Calu3 (cell line): ENCODE data around the gene ENG. TPM values are rescaled to one million over a fixed set of nuclear protein-coding genes. Genes with fewer than 3 reads are reported as not detected.

Experiments
- BruUV-seq: library from RNA; stranded (reverse); fragments of 400-500 nt; replicated peaks from 2 replicates; lab custom pipeline; 2021; lab: Mats Ljungman, UMichigan
- CTCF ChIA-PET: fragments of 300-600 bp; sonication (Branson Sonifier 250); formaldehyde crosslinking; loops from one replicate; lab custom pipeline; 2022; ENCODE audit warnings: antibody characterized with exemption; lab: Charles Lee
- DNase-seq: peaks from one replicate; pipeline ENCODE4 v3.0.0; 2022
- H3K27ac Mint-ChIP-seq: one replicate; pipeline ENCODE4 v1.8.0; 2022; ENCODE audit warnings: mixed read lengths; ENCODE audit not compliant: unreplicated experiment
- H3K27me3 Mint-ChIP-seq: one replicate; pipeline ENCODE4 v1.8.0; 2022; ENCODE audit warnings: mixed read lengths; ENCODE audit not compliant: unreplicated experiment
- H3K36me3 Mint-ChIP-seq: one replicate; pipeline ENCODE4 v1.8.0; 2022; ENCODE audit warnings: mild to moderate bottlenecking, moderate library complexity, mixed read lengths; ENCODE audit not compliant: insufficient read depth, unreplicated experiment
- H3K4me1 Mint-ChIP-seq: one replicate; pipeline ENCODE4 v1.8.0; 2022; ENCODE audit warnings: mild to moderate bottlenecking, low read depth, mixed read lengths; ENCODE audit not compliant: unreplicated experiment
- H3K4me3 Mint-ChIP-seq: one replicate; pipeline ENCODE4 v1.8.0; 2022; ENCODE audit warnings: mild to moderate bottlenecking, low read depth, moderate library complexity, mixed read lengths; ENCODE audit not compliant: unreplicated experiment
- H3K9me3 Mint-ChIP-seq: one replicate; pipeline ENCODE4 v1.8.0; 2022; ENCODE audit warnings: low read depth, mixed read lengths; ENCODE audit not compliant: unreplicated experiment
- intact Hi-C: fragments of 100-400 bp; cut with micrococcal nuclease; formaldehyde crosslinking; loops from one replicate; pipeline ENCODE4 v1.10.0; 2022; ENCODE audit not compliant: unreplicated experiment
- total RNA-seq: library from RNA; stranded (reverse); gene quantifications from 2 replicates; pipeline ENCODE4 v1.2.3, GENCODE V29; 2022
- TF ChIP-seq, protein P1 (sequence below): fragments of 200-600 bp; IDR thresholded peaks from one replicate; pipeline ENCODE4 v1.8.0; 2022; ENCODE audit warnings: antibody characterized with exemption; ENCODE audit not compliant: unreplicated experiment

The ENG gene
- total RNA-seq, 1 experiment from 2014 or later: not detected

DNA sequence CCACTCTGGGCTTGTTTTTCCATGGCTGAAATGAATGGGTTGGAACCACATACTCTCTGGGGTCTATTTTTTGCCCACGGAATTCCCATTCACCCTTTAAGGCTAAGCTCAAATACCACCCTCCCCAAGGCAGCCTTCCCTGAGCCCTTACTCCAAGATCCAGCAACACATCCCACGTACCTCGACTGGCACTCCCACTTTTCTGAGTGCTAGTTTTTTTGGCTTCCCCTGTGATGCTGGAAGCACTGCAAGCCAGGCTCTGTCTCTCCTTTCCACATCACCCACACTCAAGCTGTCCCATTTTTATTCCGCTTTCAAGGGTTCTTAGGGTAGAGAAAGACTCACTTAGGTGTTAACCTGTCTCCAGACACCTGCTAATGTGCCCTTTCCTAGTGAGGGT is 38.9 kb upstream of the ENG start:
- Mint-ChIP-seq H3K4me1 (no peaks in the 10 kb centered on the region), H3K4me3 (no peak overlapping the region), H3K36me3 (peaks cover 16% of the 10 kb centered on the region), H3K27ac (no peak overlapping the region), H3K27me3 (no peaks in the 10 kb centered on the region), H3K9me3 (peaks cover 3% of the 10 kb centered on the region)
- no TSS peak for BruUV-seq
- intact Hi-C loops: no loop called here
- CTCF ChIA-PET: no interaction called here
- DNase-seq: no peak
- TF ChIP-seq, protein P1, sequence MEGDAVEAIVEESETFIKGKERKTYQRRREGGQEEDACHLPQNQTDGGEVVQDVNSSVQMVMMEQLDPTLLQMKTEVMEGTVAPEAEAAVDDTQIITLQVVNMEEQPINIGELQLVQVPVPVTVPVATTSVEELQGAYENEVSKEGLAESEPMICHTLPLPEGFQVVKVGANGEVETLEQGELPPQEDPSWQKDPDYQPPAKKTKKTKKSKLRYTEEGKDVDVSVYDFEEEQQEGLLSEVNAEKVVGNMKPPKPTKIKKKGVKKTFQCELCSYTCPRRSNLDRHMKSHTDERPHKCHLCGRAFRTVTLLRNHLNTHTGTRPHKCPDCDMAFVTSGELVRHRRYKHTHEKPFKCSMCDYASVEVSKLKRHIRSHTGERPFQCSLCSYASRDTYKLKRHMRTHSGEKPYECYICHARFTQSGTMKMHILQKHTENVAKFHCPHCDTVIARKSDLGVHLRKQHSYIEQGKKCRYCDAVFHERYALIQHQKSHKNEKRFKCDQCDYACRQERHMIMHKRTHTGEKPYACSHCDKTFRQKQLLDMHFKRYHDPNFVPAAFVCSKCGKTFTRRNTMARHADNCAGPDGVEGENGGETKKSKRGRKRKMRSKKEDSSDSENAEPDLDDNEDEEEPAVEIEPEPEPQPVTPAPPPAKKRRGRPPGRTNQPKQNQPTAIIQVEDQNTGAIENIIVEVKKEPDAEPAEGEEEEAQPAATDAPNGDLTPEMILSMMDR: no peak

DNA sequence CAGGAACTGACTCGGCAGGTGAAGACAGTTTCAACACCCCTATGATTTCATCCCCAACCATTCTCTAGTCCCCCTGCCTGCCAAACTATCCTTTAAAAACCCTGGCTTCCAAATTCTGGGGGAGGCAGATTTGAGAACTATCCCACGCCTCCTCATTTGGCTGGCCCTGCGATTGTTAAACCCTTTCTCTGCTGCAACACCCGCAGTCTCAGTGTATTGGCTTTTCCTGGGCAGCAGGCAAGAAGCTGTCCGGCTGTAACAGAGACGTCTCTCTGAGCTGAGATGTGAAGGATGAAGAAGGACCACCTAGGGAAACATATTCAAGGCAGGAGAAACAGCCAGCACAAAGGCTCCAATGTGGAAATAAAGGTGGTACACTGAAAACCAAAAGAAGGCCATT is 38.4 kb upstream of the ENG start:
- Mint-ChIP-seq H3K9me3 (peaks cover 3% of the 10 kb centered on the region), H3K27me3 (no peaks in the 10 kb centered on the region), H3K4me3 (no peak overlapping the region), H3K36me3 (peaks cover 13% of the 10 kb centered on the region), H3K27ac (no peak overlapping the region), H3K4me1 (no peaks in the 10 kb centered on the region)
- intact Hi-C loops: no loop called here
- DNase-seq: no peak
- CTCF ChIA-PET: no interaction called here
- TF ChIP-seq, protein P1: no peak
- BruUV-seq: no TSS peak

DNA sequence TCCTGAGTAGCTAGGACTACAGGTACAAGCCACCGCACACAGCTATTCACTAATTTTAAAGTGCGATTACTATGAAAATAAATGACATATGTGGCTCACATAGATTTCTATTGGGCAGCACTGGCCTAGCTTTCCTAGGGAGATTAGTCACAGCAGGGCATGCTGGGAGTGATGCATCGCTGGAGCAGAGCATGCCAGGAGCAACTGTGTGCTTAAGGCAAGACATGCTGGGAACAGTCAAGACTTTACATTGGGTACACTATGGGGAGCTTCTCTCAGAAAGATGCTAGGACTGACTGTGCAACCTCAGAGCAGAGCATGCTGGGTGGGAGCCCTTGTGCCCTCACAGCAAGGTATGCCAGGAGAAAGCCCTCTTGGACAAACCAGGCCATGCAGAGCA is 35.6 kb upstream of the ENG start:
- TF ChIP-seq, protein P1: no peak
- no TSS peak for BruUV-seq
- H3K9me3 Mint-ChIP-seq: peaks cover 3% of the 10 kb centered on the region
- H3K27ac Mint-ChIP-seq: no peak overlapping the region
- no peaks in the 10 kb centered on the region for H3K4me1 Mint-ChIP-seq
- intact Hi-C loops: no loop called here
- no peak for DNase-seq
- no peaks in the 10 kb centered on the region for H3K27me3 Mint-ChIP-seq
- H3K36me3 Mint-ChIP-seq: peaks cover 15% of the 10 kb centered on the region
- H3K4me3 Mint-ChIP-seq: no peak overlapping the region
- CTCF ChIA-PET: interaction anchor here (0.5 to 0.8 kb wide), 2 partner anchors 13 to 76 kb away, joined by 3 to 4 read pairs; no protein-coding TSS in a partner anchor

DNA sequence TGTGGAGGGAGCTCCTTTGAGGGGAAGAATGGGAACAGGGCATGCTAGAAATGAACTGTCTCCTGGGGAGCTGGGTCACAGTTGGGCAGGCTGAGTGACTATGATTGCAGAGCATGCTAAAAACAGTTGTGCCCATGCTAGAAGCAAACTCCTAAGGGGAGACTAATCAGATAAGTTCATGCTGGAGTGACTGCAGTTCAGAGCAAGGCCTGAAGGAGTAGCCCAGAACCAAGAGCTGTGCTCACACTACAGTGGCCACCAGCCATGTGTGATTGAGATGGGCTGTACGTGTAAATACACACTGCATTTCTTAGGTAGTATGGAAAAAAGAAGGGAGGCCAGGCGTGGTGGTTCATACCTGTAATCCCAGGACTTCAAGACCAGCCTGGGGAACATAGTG is 33.3 kb upstream of the ENG start:
- peaks cover 3% of the 10 kb centered on the region for H3K9me3 Mint-ChIP-seq
- CTCF ChIA-PET: no interaction called here
- intact Hi-C loops: no loop called here
- no peak overlapping the region for H3K27ac Mint-ChIP-seq
- DNase-seq: no peak
- peaks cover 11% of the 10 kb centered on the region for H3K4me1 Mint-ChIP-seq
- TF ChIP-seq, protein P1: no peak
- H3K27me3 Mint-ChIP-seq: no peaks in the 10 kb centered on the region
- no TSS peak for BruUV-seq
- no peak overlapping the region for H3K4me3 Mint-ChIP-seq
- peaks cover 5% of the 10 kb centered on the region for H3K36me3 Mint-ChIP-seq
